A673 (cell line): ENCODE results near the gene SOCS7. TPM values are rescaled to one million over a fixed set of nuclear protein-coding genes. Genes with fewer than 3 reads are reported as not detected.

Experiments
- BruUV-seq: library from RNA; stranded (reverse); fragments of 400-500 nt; replicated peaks from 2 replicates; lab custom pipeline; 2021; lab: Mats Ljungman, UMichigan
- CTCF ChIA-PET: fragments of 300-600 bp; sonication (Branson Sonifier 250); formaldehyde crosslinking; loops from one replicate; lab custom pipeline; 2022; ENCODE audit warnings: antibody characterized with exemption; lab: Charles Lee
- POLR2A ChIA-PET: fragments of 300-600 bp; sonication (Branson Sonifier 250); formaldehyde crosslinking; loops from one replicate; lab custom pipeline; 2022; ENCODE audit warnings: antibody characterized with exemption; ENCODE audit not compliant: low non-redundant PET; lab: Charles Lee
- DNase-seq: peaks from one replicate; pipeline ENCODE4 v3.0.0-alpha.2; 2015; ENCODE audit warnings: low spot score
- H3K27ac ChIP-seq: fragments of 200-600 bp; sonication (generic); 2 replicates; pipeline ENCODE4 v1.5.1; 2016; ENCODE audit warnings: mixed run types, low read depth, mild to moderate bottlenecking, mixed read lengths, antibody characterized with exemption, low read length; ENCODE audit not compliant: poor library complexity, severe bottlenecking
- H3K27me3 ChIP-seq: fragments of 200-600 bp; sonication (generic); replicated peaks from 2 replicates; pipeline ENCODE4 v1.6.1; 2017; ENCODE audit warnings: mixed run types, low read depth, mild to moderate bottlenecking, mixed read lengths, antibody characterized with exemption, low read length; ENCODE audit not compliant: insufficient read depth, poor library complexity
- H3K36me3 ChIP-seq: fragments of 200-600 bp; sonication (generic); 2 replicates; pipeline ENCODE4 v1.6.1; 2016; ENCODE audit warnings: mixed run types, mild to moderate bottlenecking, mixed read lengths, antibody characterized with exemption, low read length; ENCODE audit not compliant: insufficient read depth, poor library complexity, severe bottlenecking
- H3K4me1 ChIP-seq: fragments of 200-600 bp; sonication (generic); 2 replicates; pipeline ENCODE4 v1.6.1; 2017; ENCODE audit warnings: mixed run types, mild to moderate bottlenecking, mixed read lengths, antibody characterized with exemption, low read length; ENCODE audit not compliant: insufficient read depth, poor library complexity, severe bottlenecking
- H3K4me3 ChIP-seq: fragments of 200-600 bp; sonication (generic); 2 replicates; pipeline ENCODE4 v1.5.1; 2016; ENCODE audit warnings: low read depth, mixed run types, mild to moderate bottlenecking, mixed read lengths, low read length; ENCODE audit not compliant: poor library complexity, severe bottlenecking
- H3K9me3 ChIP-seq: fragments of 200-600 bp; sonication (generic); 2 replicates; pipeline ENCODE4 v1.6.1; 2016; ENCODE audit warnings: mixed run types, low read depth, mild to moderate bottlenecking, mixed read lengths, antibody characterized with exemption, low read length; ENCODE audit not compliant: poor library complexity, severe bottlenecking
- CTCF ChIP-seq: fragments of 300-800, 200-600 bp; sonication (generic); conservative IDR thresholded peaks from 2 replicates; pipeline ENCODE4 v1.5.1; 2017; ENCODE audit warnings: low read depth, mild to moderate bottlenecking, antibody characterized with exemption, low read length, moderate library complexity, mixed read lengths
- EZH2 ChIP-seq: fragments of 200-600 bp; sonication (generic); IDR thresholded peaks from 2 replicates; pipeline ENCODE4 v1.6.1; 2017; ENCODE audit warnings: borderline replicate concordance, low read depth, mild to moderate bottlenecking, mixed read lengths, antibody characterized with exemption, low read length; ENCODE audit not compliant: poor library complexity, severe bottlenecking
- intact Hi-C: fragments of 100-400 bp; cut with micrococcal nuclease; formaldehyde crosslinking; loops from one replicate; pipeline ENCODE4 v1.10.0; 2022; ENCODE audit not compliant: unreplicated experiment
- total RNA-seq: library from RNA; stranded (reverse); gene quantifications from 2 replicates; pipeline ENCODE4 v1.2.3, GENCODE V29; 2021

SOCS7 gene
- total RNA-seq, 1 experiment from 2014 or later, result 15.2 TPM

DNA sequence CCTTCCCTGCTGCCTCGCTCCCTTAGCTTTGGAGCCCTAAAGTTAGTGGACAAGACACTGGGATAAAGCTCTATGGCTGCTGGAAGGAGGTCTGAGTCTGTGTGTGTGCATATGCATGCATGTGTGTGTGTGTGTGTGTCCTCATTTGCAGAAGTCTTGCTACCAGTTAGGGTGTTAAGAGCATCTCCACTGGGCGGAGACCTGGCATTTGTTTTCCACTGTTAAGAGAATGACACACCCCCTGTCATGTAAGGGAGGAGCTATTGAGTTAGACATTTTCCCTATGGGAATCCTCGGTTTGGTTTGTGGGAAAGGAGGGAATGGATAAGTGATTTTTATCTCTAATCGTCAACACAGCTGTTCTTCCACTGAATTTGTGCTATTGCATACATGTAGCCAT lies 51.8 kb downstream of the SOCS7 start:
- ChIA-PET CTCF (interaction anchor here (0.6 kb wide), 1 partner anchor 17 kb away, joined by 3 read pairs; no protein-coding TSS in a partner anchor), POLR2A (no interaction called here)
- TF ChIP-seq CTCF (no peak), EZH2 (no peak)
- Histone ChIP-seq H3K9me3 (no peaks in the 10 kb centered on the region), H3K4me1 (no peaks in the 10 kb centered on the region), H3K27ac (no peak overlapping the region), H3K36me3 (no peaks in the 10 kb centered on the region), H3K4me3 (no peak overlapping the region), H3K27me3 (no peaks in the 10 kb centered on the region)
- intact Hi-C loops, result no loop called here
- no TSS peak for BruUV-seq
- no peak for DNase-seq

DNA sequence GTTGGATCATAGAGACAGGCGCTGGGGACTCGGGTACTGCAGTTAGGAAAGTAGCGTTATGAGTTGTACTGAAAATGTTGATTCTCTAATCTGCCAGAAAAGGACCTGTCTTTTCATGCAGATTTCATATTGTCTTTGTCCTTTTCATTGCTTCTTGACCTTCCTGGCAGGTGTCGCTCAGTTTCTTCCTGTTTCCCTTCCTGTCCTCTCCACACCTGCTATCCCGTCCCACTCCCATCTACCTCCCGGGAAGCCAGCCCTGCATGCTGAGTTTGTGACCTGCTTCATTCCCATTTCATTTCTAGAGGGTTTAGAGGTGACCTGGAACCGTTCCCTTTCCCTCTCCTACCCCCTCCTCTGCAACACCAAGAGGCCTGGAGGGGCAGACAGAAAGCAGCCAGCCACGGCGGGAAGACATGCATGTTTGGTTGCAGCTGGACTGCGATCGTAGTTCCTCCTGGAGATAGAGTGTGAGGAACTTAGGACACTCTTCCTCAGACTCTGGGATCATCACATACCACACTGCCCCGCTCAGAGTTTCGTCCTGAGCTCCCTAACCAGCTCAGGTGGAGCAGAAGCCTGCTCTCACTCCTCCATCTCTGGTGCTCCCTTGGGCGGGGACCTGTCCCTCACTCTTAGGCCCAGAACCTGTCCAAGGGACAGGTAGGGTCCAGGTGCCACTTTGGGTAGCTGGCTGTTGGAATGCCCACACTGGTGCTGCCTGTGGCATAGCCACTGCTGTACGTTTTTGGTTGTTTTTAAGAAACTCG lies 52.7 kb downstream of the SOCS7 start:
- no peaks in the 10 kb centered on the region for H3K27me3 ChIP-seq
- ChIA-PET CTCF (no interaction called here), POLR2A (no interaction called here)
- no peaks in the 10 kb centered on the region for H3K36me3 ChIP-seq
- no TSS peak for BruUV-seq
- no peak overlapping the region for H3K4me3 ChIP-seq
- TF ChIP-seq CTCF (no peak), EZH2 (no peak)
- no peaks in the 10 kb centered on the region for H3K9me3 ChIP-seq
- intact Hi-C loops, result no loop called here
- H3K27ac ChIP-seq, result no peak overlapping the region
- no peak for DNase-seq
- H3K4me1 ChIP-seq, result no peaks in the 10 kb centered on the region

GRCh38 chr17:38405654-38406053 lies 54.0 kb downstream of the SOCS7 start:
- DNase-seq, result no peak
- BruUV-seq, result no TSS peak
- no peaks in the 10 kb centered on the region for H3K9me3 ChIP-seq
- no peak overlapping the region for H3K4me3 ChIP-seq
- no peaks in the 10 kb centered on the region for H3K27me3 ChIP-seq
- ChIA-PET CTCF (no interaction called here), POLR2A (no interaction called here)
- H3K27ac ChIP-seq, result no peak overlapping the region
- intact Hi-C loops, result no loop called here
- H3K4me1 ChIP-seq, result no peaks in the 10 kb centered on the region
- no peak for TF ChIP-seq CTCF
- TF ChIP-seq EZH2, result no peak
- no peaks in the 10 kb centered on the region for H3K36me3 ChIP-seq
